Omental fat pad (tissue), 4 donors: Measurements from ENCODE around the gene PAPPA2. TPM values are rescaled to one million over a fixed set of nuclear protein-coding genes. Genes with fewer than 3 reads are reported as not detected.

Experiments
- ATAC-seq: fragments of 150-250 bp; one replicate; pipeline ENCODE4 v1.9.1; 2016; ENCODE audit warnings: mild to moderate bottlenecking, moderate library complexity; ENCODE audit not compliant: low FRiP score
- DNase-seq: peaks from one replicate; pipeline ENCODE4 v3.0.0-alpha.2; 2019; ENCODE audit warnings: low spot score
- CTCF ChIP-seq, 3 donors: fragments of 450-650 bp; IDR thresholded peaks; one replicate each; pipeline ENCODE4 v1.5.1; 2016 to 2017; ENCODE audit warnings: antibody characterized with exemption in 3 of 3, mild to moderate bottlenecking in 3 of 3, moderate library complexity in 2 of 3
- total RNA-seq, 4 donors: library from RNA; depleted of rRNA; stranded (reverse); fragments of >200 nt; gene quantifications; one replicate each; pipeline ENCODE4 v1.1.0, GENCODE V29; 2016

The PAPPA2 gene
- total RNA-seq, 4 donors from 2014 or later = 0.63 to 5.6 (median 1.6) TPM

GRCh38 chr1:176466514-176466913 is 3.5 kb downstream of the PAPPA2 start:
- no peak for TF ChIP-seq CTCF (IDR thresholded peaks at IDR 0.05)
- no peak for ATAC-seq
- DNase-seq = no peak

- ATAC-seq = no peak
- TF ChIP-seq CTCF (IDR thresholded peaks at IDR 0.05) = no peak
These were observed 6.6 kb downstream of the PAPPA2 start for GRCh38 chr1:176469450-176470010.

GRCh38 chr1:176471338-176472121 is 8.6 kb downstream of the PAPPA2 start:
- ATAC-seq = no peak
- TF ChIP-seq CTCF (IDR thresholded peaks at IDR 0.05) = no peak
- DNase-seq = no peak

More at GRCh38 chr1:176469450-176470010, 6.6 kb downstream of the PAPPA2 start:
- DNase-seq = no peak

- no peak for DNase-seq
- no peak for TF ChIP-seq CTCF (IDR thresholded peaks at IDR 0.05)
- ATAC-seq = no peak
These were observed 17.0 kb downstream of the PAPPA2 start for GRCh38 chr1:176479971-176480370.

GRCh38 chr1:176480750-176481149 is 17.8 kb downstream of the PAPPA2 start:
- no peak for TF ChIP-seq CTCF (IDR thresholded peaks at IDR 0.05)
- no peak for DNase-seq
- no peak for ATAC-seq

GRCh38 chr1:176485083-176485482 is 22.1 kb downstream of the PAPPA2 start:
- TF ChIP-seq CTCF (IDR thresholded peaks at IDR 0.05) = no peak
- DNase-seq (no peak), ATAC-seq (no peak)

- TF ChIP-seq CTCF (IDR thresholded peaks at IDR 0.05) = no peak
- ATAC-seq = no peak
- DNase-seq = no peak
These were observed 31.5 kb downstream of the PAPPA2 start for GRCh38 chr1:176494436-176494835.
